DOHH2 (cell line): Measurements from ENCODE around the gene UBD.

ENCODE experiments used
- EZH2phosphoT487 ChIP-seq: fragments of 200-600 bp; sonication (generic); IDR thresholded peaks from 2 replicates; pipeline ENCODE4 v1.6.1; 2017; ENCODE audit warnings: borderline replicate concordance, mild to moderate bottlenecking, antibody characterized with exemption, low read length, moderate library complexity, mixed read lengths
- TF ChIP-seq, protein P1 (sequence below): fragments of 200-600 bp; sonication (generic); IDR thresholded peaks from one replicate; pipeline ENCODE4 v1.5.1; 2014; ENCODE audit warnings: antibody characterized with exemption, mild to moderate bottlenecking, low read depth, low read length; ENCODE audit not compliant: poor library complexity, severe bottlenecking

DNA sequence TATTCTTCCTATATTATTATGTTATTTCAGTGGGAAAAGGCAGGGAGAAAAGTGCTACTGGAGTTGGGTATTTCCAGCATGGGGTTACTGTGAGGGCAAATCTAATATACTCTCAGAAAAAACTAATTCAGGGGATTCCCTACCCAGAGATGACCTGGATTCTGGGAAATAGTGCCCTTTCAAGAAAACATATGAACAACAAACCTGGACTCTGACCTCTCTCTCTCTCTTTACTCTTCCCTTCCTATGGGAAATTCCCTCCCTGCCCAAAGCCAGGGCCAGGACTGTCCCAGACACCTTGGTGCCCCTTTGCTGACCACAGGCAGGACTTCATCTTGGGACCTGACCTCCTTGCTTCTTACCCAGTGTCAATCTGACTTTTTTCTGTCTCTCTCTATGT, 1.6 kb upstream of the UBD start:
- TF ChIP-seq, protein P1, sequence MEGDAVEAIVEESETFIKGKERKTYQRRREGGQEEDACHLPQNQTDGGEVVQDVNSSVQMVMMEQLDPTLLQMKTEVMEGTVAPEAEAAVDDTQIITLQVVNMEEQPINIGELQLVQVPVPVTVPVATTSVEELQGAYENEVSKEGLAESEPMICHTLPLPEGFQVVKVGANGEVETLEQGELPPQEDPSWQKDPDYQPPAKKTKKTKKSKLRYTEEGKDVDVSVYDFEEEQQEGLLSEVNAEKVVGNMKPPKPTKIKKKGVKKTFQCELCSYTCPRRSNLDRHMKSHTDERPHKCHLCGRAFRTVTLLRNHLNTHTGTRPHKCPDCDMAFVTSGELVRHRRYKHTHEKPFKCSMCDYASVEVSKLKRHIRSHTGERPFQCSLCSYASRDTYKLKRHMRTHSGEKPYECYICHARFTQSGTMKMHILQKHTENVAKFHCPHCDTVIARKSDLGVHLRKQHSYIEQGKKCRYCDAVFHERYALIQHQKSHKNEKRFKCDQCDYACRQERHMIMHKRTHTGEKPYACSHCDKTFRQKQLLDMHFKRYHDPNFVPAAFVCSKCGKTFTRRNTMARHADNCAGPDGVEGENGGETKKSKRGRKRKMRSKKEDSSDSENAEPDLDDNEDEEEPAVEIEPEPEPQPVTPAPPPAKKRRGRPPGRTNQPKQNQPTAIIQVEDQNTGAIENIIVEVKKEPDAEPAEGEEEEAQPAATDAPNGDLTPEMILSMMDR, result no peak
- no peak for TF ChIP-seq EZH2phosphoT487
